ENCODE data around the gene EYS. TPM values are rescaled to one million over a fixed set of nuclear protein-coding genes. Genes with fewer than 3 reads are reported as not detected.
"Not testable (repeated sequence)": the region's sequence is repeated elsewhere in the genome, so short reads cannot be mapped to it uniquely, and the experiment has no call there.

The EYS gene
- total RNA-seq, 1 donor from 2014 or later: not detected

- intact Hi-C loops (cut with micrococcal nuclease): no loop called here
Measured at GRCh38 chr6:65098349-65098748, 608.7 kb downstream of the EYS start.

GRCh38 chr6:65091561-65091960 is 615.5 kb downstream of the EYS start:
- intact Hi-C loops (cut with micrococcal nuclease): no loop called here

DNA sequence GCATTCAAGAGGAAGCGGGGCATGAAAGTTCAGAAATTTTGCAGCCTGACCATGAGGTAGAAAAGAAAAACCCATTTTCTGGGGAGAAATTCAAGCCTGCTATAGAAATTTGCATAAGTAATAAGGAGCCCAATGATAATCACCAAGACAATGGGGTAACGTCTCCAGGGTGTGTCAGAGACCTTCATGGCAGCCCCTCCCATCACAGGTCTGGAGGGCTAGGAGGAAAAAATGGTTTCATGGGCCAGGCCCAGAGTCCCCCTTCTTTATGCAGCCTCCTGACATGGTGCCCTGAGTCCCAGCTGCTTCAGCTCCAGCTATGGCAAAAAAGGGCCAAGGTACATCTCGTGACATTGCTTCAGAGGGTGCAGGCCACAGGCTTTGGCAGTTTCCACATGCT is 618.5 kb downstream of the EYS start:
- intact Hi-C loops (cut with micrococcal nuclease): no loop called here

DNA sequence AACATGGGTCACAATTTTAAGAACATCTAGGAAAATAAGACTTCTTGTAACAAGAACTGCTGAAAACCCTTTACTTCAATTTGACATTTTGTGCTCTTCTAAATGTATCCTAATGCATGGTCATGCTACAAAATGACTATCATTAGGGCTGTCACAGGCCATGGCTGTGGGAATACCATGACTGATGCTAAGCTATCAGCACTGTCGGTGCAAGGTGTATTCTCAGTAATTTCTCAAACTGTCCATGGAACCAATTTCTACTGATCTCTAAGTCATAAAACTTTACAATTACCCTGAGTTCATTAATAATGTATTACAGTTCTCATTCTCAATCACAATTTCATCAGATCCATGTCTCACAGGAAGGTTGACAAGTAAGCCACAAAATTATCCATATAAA is 625.3 kb downstream of the EYS start:
- intact Hi-C loops (cut with micrococcal nuclease): no loop called here

DNA sequence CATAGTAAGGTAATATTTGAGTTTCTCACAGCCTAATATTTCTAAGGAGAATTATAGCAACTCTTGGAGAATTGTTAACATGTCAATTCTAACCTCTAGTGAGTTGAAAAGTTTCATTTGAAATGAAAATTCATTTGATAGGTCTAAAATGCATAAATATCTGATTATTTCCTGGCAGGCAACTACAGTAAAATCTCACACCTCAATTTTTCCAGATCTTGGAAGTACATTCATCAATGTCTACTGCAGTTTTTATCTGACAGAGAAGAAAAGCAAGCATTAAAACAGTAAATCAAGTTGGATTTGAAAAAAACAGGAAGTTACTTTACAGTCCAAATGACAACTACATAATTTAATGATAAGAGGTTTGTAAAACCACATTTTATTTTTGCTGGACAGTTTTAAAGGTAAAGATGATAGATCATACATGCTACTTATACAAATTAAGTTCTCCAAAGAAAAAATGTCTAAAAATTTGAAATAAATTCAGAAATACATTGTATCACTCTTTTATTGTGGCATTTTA is 631.3 kb downstream of the EYS start:
- intact Hi-C loops (cut with micrococcal nuclease): no loop called here

DNA sequence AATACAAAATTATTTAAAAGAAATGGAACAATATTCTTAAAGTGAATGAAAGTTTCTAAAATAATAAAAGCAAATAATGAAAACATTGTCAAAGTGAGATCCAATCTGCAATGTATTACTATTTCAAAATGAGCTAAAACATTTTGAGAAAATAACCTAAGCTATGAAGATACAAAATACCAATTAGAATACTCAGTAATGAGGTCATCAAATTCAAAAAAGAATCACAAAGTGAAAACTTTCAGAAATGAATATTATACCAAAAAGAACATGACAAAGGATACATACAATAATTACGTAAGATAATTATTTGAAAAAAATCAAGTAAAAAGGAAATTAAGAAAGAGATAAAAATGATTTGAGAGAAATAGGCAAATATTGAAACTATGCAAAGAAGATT is 634.5 kb downstream of the EYS start:
- intact Hi-C loops (cut with micrococcal nuclease): no loop called here

DNA sequence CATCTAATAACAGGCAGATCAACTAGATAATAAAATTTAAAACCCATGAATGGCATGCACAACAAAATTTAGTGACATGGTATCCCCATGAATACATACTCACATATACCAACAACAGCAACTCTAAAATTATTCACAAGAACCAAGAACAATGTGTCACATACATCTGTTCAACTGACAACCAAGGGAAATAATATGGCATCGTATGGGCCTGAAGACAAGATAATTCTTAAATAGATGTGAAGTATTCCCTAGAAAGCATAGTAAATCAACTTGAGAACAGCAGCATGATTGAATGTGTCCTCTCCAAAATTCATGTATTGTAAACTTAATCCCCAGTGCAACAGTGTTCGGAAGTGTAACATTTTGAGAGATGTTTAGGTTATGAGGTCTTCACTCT is 635.5 kb downstream of the EYS start:
- intact Hi-C loops (cut with micrococcal nuclease): no loop called here

GRCh38 chr6:65064844-65065243 is 642.2 kb downstream of the EYS start:
- intact Hi-C loops (cut with micrococcal nuclease): no loop called here

- intact Hi-C loops (cut with micrococcal nuclease): no loop called here
Measured at GRCh38 chr6:65059568-65059967, 647.5 kb downstream of the EYS start.

DNA sequence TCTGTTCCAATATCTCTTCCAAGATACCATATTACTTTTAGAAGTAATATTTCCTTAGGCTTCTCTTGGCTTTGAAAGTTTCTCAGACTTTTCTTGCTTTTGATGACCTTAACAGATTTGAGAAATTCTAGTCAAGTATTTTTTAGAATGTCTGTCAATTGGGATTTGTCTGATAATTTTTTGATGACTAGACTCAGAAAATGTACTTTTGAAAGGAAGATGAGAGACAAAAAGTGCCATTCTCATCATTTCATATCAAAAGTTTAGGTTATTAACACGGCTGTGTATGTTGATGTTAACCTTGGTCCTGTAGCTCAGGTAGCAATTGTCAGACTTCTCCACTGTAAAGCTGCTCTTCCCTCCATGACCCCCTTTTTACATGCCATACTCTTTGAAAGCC is 651.5 kb downstream of the EYS start:
- intact Hi-C loops (cut with micrococcal nuclease): no loop called here

- intact Hi-C loops (cut with micrococcal nuclease): no loop called here
Measured at GRCh38 chr6:65052626-65053025, 654.4 kb downstream of the EYS start.

GRCh38 chr6:65045801-65046200 is 661.2 kb downstream of the EYS start:
- intact Hi-C loops (cut with micrococcal nuclease): no loop called here

- intact Hi-C loops (cut with micrococcal nuclease): no loop called here
Measured at GRCh38 chr6:65014006-65014405, 693.0 kb downstream of the EYS start.

- intact Hi-C loops (cut with micrococcal nuclease): no loop called here
Measured at GRCh38 chr6:65006788-65007187, 700.2 kb downstream of the EYS start.

GRCh38 chr6:65004283-65004682 is 702.7 kb downstream of the EYS start:
- intact Hi-C loops (cut with micrococcal nuclease): no loop called here

- intact Hi-C loops (cut with micrococcal nuclease): not testable (repeated sequence)
Measured at GRCh38 chr6:65002882-65003281, 704.1 kb downstream of the EYS start.

DNA sequence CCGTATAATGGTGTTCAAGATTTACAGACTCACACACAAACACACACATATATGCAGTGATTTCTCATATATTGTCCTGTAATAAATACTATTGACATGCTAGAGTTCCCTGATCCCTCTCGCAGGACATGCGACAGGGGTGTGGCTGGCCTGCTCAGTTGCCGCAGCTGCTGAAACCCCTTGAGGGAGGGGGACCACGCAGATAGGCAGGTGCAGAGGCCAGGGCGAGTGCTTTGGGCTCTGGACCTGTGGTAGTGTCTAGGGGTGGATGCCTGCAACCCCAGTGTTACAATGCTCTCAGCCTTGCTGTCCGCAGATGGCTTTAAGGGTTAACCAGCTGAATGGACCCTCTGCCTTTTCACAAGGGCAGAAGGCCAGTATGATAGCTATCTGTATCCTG is 706.2 kb downstream of the EYS start:
- intact Hi-C loops (cut with micrococcal nuclease): no loop called here

- intact Hi-C loops (cut with micrococcal nuclease): no loop called here
Measured at GRCh38 chr6:64998204-64998603, 708.8 kb downstream of the EYS start.

DNA sequence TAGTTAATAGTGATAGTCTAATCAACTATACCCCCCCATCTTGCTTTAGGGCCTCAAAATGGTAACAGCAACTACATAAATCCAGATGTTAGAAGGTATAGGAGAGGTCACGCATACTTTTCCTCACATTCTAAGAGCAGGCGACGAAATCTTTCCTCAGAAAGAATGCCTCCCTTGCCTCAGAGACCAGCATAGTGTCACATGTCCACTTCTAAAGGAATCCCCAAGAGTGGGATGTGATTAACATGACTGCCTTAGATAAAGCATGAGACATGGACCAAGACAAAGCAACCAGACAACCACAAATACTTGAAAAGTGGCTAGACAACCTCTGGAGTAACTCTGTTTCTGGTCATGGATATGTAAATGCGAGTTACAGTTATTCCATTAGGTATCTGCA is 710.7 kb downstream of the EYS start:
- intact Hi-C loops (cut with micrococcal nuclease): no loop called here

DNA sequence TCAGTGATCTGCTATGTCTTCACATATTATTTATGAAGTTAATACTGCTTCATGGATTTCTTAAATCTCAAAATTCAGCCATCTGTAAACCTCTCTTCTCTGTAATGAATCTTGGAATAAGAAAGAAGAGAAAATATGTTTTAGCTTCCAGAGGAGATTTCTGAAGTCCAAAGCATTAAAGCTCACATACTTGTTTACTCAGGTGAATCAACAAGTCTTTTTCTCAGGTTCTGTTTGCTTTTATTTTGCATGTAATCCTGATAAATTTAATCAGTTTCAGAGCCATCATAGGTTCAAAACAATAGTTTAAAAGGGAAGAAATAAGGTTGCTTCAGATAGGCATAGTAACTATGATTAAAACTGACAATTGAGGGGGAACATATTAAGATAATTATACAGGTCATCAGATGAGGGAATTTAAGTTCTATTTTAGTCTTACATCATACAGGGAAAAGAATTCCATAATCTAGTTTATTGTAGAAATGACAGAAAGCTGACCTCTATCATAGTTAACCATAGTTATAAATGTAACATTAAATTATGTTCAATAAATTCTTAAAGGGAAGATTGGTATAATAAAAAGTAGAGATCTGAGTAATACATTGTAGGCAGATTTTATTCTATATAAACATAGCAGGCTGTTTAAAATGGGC is 716.2 kb downstream of the EYS start:
- intact Hi-C loops (cut with micrococcal nuclease): no loop called here

GRCh38 chr6:64988148-64988547 is 718.9 kb downstream of the EYS start:
- intact Hi-C loops (cut with micrococcal nuclease): no loop called here

- intact Hi-C loops (cut with micrococcal nuclease): no loop called here
Measured at GRCh38 chr6:64987066-64987465, 720.0 kb downstream of the EYS start.

GRCh38 chr6:64985726-64986125 is 721.3 kb downstream of the EYS start:
- intact Hi-C loops (cut with micrococcal nuclease): no loop called here

GRCh38 chr6:64984948-64985347 is 722.1 kb downstream of the EYS start:
- intact Hi-C loops (cut with micrococcal nuclease): no loop called here
